Neural cell (in vitro differentiated cells): Measurements from ENCODE around the gene TRMT44.

Source experiments
- POLR2AphosphoS5 ChIP-seq: IDR thresholded peaks from 2 replicates; pipeline ENCODE4 v1.6.1; 2012
- TF ChIP-seq, protein P1 (sequence below): fragments of 450-650 bp; IDR thresholded peaks from 2 replicates; pipeline ENCODE4 v1.5.1; 2014; ENCODE audit warnings: antibody characterized with exemption, mild to moderate bottlenecking, moderate library complexity; ENCODE audit not compliant: poor library complexity, severe bottlenecking

DNA sequence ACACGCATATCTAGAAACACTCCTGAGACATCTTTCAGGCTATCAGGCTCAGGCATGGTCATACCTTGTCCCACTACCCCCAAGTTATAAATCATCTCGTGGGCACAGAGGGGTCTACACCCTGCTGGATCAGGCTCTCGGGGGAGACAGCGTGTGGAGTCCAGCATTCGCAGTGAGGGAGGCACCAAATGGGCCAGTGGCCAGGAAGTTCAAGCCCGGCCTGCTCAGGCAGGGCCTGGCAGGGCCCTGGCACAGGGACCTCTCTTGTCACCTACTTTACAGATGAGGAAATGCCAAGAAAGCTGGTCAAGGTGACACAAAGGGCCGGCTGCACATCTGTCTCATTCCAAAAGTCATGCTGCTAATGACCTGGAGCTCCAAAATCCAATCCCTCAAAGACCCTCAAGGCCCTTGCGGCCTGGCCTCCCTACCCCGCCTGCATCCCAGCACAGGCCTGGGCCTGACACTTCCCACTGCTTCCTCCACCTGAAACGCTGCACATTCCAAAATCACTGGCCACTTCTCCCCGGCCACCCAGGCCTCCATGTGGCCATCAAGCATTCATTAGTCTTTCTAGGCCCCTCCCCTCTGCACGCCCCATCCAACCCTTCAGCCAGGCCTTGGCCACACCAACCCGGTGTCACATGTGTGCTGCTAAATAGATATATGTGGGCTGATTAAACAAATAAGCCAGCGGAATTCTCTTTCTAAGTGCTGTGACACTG lies 35.6 kb upstream of the TRMT44 start:
- TF ChIP-seq, protein P1, sequence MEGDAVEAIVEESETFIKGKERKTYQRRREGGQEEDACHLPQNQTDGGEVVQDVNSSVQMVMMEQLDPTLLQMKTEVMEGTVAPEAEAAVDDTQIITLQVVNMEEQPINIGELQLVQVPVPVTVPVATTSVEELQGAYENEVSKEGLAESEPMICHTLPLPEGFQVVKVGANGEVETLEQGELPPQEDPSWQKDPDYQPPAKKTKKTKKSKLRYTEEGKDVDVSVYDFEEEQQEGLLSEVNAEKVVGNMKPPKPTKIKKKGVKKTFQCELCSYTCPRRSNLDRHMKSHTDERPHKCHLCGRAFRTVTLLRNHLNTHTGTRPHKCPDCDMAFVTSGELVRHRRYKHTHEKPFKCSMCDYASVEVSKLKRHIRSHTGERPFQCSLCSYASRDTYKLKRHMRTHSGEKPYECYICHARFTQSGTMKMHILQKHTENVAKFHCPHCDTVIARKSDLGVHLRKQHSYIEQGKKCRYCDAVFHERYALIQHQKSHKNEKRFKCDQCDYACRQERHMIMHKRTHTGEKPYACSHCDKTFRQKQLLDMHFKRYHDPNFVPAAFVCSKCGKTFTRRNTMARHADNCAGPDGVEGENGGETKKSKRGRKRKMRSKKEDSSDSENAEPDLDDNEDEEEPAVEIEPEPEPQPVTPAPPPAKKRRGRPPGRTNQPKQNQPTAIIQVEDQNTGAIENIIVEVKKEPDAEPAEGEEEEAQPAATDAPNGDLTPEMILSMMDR, result no peak
- no peak for TF ChIP-seq POLR2AphosphoS5
